Measurements from ENCODE around the gene PEDS1.

PEDS1 gene

GRCh38 chr20:50133041-50133440 is 20.5 kb downstream of the PEDS1 start:
- no peak for DNase-seq

GRCh38 chr20:50130995-50131394 is 22.5 kb downstream of the PEDS1 start:
- no peak for DNase-seq

GRCh38 chr20:50130356-50130723 is 23.2 kb downstream of the PEDS1 start:
- no peak for DNase-seq

- no peak for DNase-seq
Measured at GRCh38 chr20:50129662-50130355, 23.7 kb downstream of the PEDS1 start.

GRCh38 chr20:50128520-50128905 is 25.0 kb downstream of the PEDS1 start:
- DNase-seq = no peak

GRCh38 chr20:50127587-50128519 is 25.7 kb downstream of the PEDS1 start:
- DNase-seq = no peak

GRCh38 chr20:50126662-50127061 is 26.9 kb downstream of the PEDS1 start:
- no peak for DNase-seq

GRCh38 chr20:50125279-50125678 is 28.2 kb downstream of the PEDS1 start:
- no peak for DNase-seq

- DNase-seq = no peak
Measured at GRCh38 chr20:50124496-50124895, 29.0 kb downstream of the PEDS1 start.

- DNase-seq = no peak
Measured at GRCh38 chr20:50123418-50123817, 30.1 kb downstream of the PEDS1 start.

GRCh38 chr20:50122763-50123162 is 30.8 kb downstream of the PEDS1 start:
- no peak for DNase-seq

GRCh38 chr20:50121858-50122271 is 31.7 kb downstream of the PEDS1 start:
- DNase-seq = no peak

GRCh38 chr20:50120935-50121693 is 32.4 kb downstream of the PEDS1 start:
- DNase-seq = peak; percentile 93

GRCh38 chr20:50118203-50118602 is 35.3 kb downstream of the PEDS1 start:
- DNase-seq = no peak

GRCh38 chr20:50116368-50116999 is 37.0 kb downstream of the PEDS1 start:
- no peak for DNase-seq

GRCh38 chr20:50115591-50116367 is 37.7 kb downstream of the PEDS1 start:
- DNase-seq = peak; percentile 89

GRCh38 chr20:50115041-50115512 is 38.4 kb downstream of the PEDS1 start:
- DNase-seq = no peak

- DNase-seq = no peak
Measured at GRCh38 chr20:50113420-50114224, 39.9 kb downstream of the PEDS1 start.

GRCh38 chr20:50112512-50113419 is 40.8 kb downstream of the PEDS1 start, which contains the start of gene UBE2V1:
TSS of gene UBE2V1 (minus strand) at chr20:50113150. CDS start at chr20:50113128, 22 bp downstream.
- peak; percentile 65 for DNase-seq

Measured in DMS79 (cell line).